Measurements from ENCODE around the gene TIMM22. TPM values are rescaled to one million over a fixed set of nuclear protein-coding genes. Genes with fewer than 3 reads are reported as not detected.

TIMM22 gene
- polyA plus RNA-seq, 3 donors, result 3.2 to 13.6 (median 13.1) TPM

GRCh38 chr17:1022278-1023024 lies 25.5 kb downstream of the TIMM22 start:
- no peak overlapping the region for H3K4me2 ChIP-seq (replicated peaks; ENCODE audit: extremely low read depth, low read length, poor library complexity, severe bottlenecking)
- WGBS (ENCODE audit: insufficient coverage), result 93% methylated on average over 27 of the region's 32 CpGs
- H3K9me3 ChIP-seq (replicated peaks in 1 of 2; ENCODE audit: control insufficient read depth in 1 of 2, insufficient read depth in 1 of 2, low read length in 2 of 2), result no peaks in the 10 kb centered on the region
- H2AFZ ChIP-seq (ENCODE audit: insufficient read depth, low read depth, low read length, poor library complexity, severe bottlenecking), result no peak overlapping the region
- TF ChIP-seq CTCF (IDR thresholded peaks at IDR 0.05), result no peak
- no peaks in the 10 kb centered on the region for H3K27me3 ChIP-seq (ENCODE audit: control insufficient read depth in 2 of 2, insufficient read depth in 2 of 2, low read length in 2 of 2)
- peaks cover 92% of the 10 kb centered on the region for H4K20me1 ChIP-seq (ENCODE audit: insufficient read depth, low read length)
- no peak overlapping the region for H3K27ac ChIP-seq (ENCODE audit: low read depth in 1 of 2, low read length in 2 of 2)
- no peak overlapping the region for H3K9ac ChIP-seq (ENCODE audit: insufficient read depth, low read length, poor library complexity, severe bottlenecking)
- intact Hi-C loops (cut with micrococcal nuclease), result no loop called here
- H3K4me3 Mint-ChIP-seq, result no peak overlapping the region
- H3K9me3 Mint-ChIP-seq, result no peaks in the 10 kb centered on the region
- no peaks in the 10 kb centered on the region for H3K4me1 Mint-ChIP-seq
- DNase-seq, result no peak
- no peaks in the 10 kb centered on the region for H3K4me1 ChIP-seq (ENCODE audit: control insufficient read depth in 1 of 2, insufficient read depth in 2 of 2, low read length in 2 of 2)
- peaks cover 46 to 53% of the 10 kb centered on the region in 2 donors for H3K36me3 ChIP-seq (replicated peaks in 1 of 2; ENCODE audit: control insufficient read depth in 1 of 2, insufficient read depth in 2 of 2, low read length in 2 of 2)
- peak overlapping the region in 1 of 7 donors; percentile 50 for H3K27ac Mint-ChIP-seq
- peaks cover 27 to 68% of the 10 kb centered on the region in 2 donors for H3K36me3 Mint-ChIP-seq
- H3K4me3 ChIP-seq (replicated peaks in 1 of 3; ENCODE audit: low read depth in 2 of 3, low read length in 3 of 3), result no peak overlapping the region
- peaks cover 5% of the 10 kb centered on the region for H3K79me2 ChIP-seq (ENCODE audit: insufficient read depth, low read length)
- peaks cover 0 to 3% (median 0%) of the 10 kb centered on the region in 3 donors for H3K27me3 Mint-ChIP-seq (ENCODE audit: low read depth in 3 of 3)

- H3K36me3 Mint-ChIP-seq, result peaks cover 29 to 74% of the 10 kb centered on the region in 2 donors
- no peaks in the 10 kb centered on the region for H3K4me1 Mint-ChIP-seq
- Histone ChIP-seq H4K20me1 (ENCODE audit: insufficient read depth, low read length) (peaks cover 97% of the 10 kb centered on the region), H3K4me2 (replicated peaks; ENCODE audit: extremely low read depth, low read length, poor library complexity, severe bottlenecking) (no peak overlapping the region), H2AFZ (ENCODE audit: insufficient read depth, low read depth, low read length, poor library complexity, severe bottlenecking) (no peak overlapping the region), H3K27me3 (ENCODE audit: control insufficient read depth in 2 of 2, insufficient read depth in 2 of 2, low read length in 2 of 2) (no peaks in the 10 kb centered on the region), H3K9ac (ENCODE audit: insufficient read depth, low read length, poor library complexity, severe bottlenecking) (no peak overlapping the region), H3K36me3 (replicated peaks in 1 of 2; ENCODE audit: control insufficient read depth in 1 of 2, insufficient read depth in 2 of 2, low read length in 2 of 2) (peaks cover 45 to 60% of the 10 kb centered on the region in 2 donors), H3K4me3 (replicated peaks in 1 of 3; ENCODE audit: low read depth in 2 of 3, low read length in 3 of 3) (no peak overlapping the region), H3K27ac (ENCODE audit: low read depth in 1 of 2, low read length in 2 of 2) (no peak overlapping the region), H3K9me3 (replicated peaks in 1 of 2; ENCODE audit: control insufficient read depth in 1 of 2, insufficient read depth in 1 of 2, low read length in 2 of 2) (no peaks in the 10 kb centered on the region), H3K79me2 (ENCODE audit: insufficient read depth, low read length) (peaks cover 11% of the 10 kb centered on the region), H3K4me1 (ENCODE audit: control insufficient read depth in 1 of 2, insufficient read depth in 2 of 2, low read length in 2 of 2) (no peaks in the 10 kb centered on the region)
- no peaks in the 10 kb centered on the region for H3K9me3 Mint-ChIP-seq
- no peak for DNase-seq
- TF ChIP-seq CTCF (IDR thresholded peaks at IDR 0.05), result no peak
- H3K4me3 Mint-ChIP-seq, result no peak overlapping the region
- peaks cover 0 to 3% (median 0%) of the 10 kb centered on the region in 3 donors for H3K27me3 Mint-ChIP-seq (ENCODE audit: low read depth in 3 of 3)
- peak overlapping the region in 2 of 7 donors; percentile 8 to 57 for H3K27ac Mint-ChIP-seq
- 92% methylated on average over 23 of the region's 27 CpGs for WGBS (ENCODE audit: insufficient coverage)
- intact Hi-C loops (cut with micrococcal nuclease), result no loop called here
Observed at GRCh38 chr17:1024076-1024475, 27.1 kb downstream of the TIMM22 start.
